NCI-H1092 (cell line): ENCODE measurements around the gene C8A.

Experiments used
- DNase-seq: peaks from one replicate; lab custom pipeline; 2025; lab: John Stamatoyannopoulos, UW

The C8A gene

GRCh38 chr1:56837244-56837939 lies 17.2 kb upstream of the C8A start:
- no peak for DNase-seq

- DNase-seq = no peak
Observed at GRCh38 chr1:56838759-56839158, 15.8 kb upstream of the C8A start.

GRCh38 chr1:56843544-56843943 lies 11.1 kb upstream of the C8A start:
- DNase-seq = no peak

GRCh38 chr1:56844545-56845136 lies 10.0 kb upstream of the C8A start:
- no peak for DNase-seq

GRCh38 chr1:56845343-56845742 lies 9.3 kb upstream of the C8A start:
- DNase-seq = no peak

GRCh38 chr1:56849750-56850149 lies 4.8 kb upstream of the C8A start:
- no peak for DNase-seq

GRCh38 chr1:56850411-56850810 lies 4.2 kb upstream of the C8A start:
- no peak for DNase-seq

GRCh38 chr1:56850922-56851321 lies 3.7 kb upstream of the C8A start:
- DNase-seq = no peak

GRCh38 chr1:56852476-56852875 lies 2.1 kb upstream of the C8A start:
- DNase-seq = no peak

- DNase-seq = no peak
Observed at GRCh38 chr1:56855190-56855589, 593 bp downstream of the C8A start.

- DNase-seq = no peak
Observed at GRCh38 chr1:56856186-56856585, 1.6 kb downstream of the C8A start.

GRCh38 chr1:56859287-56859686 lies 4.7 kb downstream of the C8A start:
- no peak for DNase-seq

GRCh38 chr1:56863265-56863992 lies 8.8 kb downstream of the C8A start:
- DNase-seq = no peak

- no peak for DNase-seq
Observed at GRCh38 chr1:56864430-56864829, 9.8 kb downstream of the C8A start.

- DNase-seq = no peak
Observed at GRCh38 chr1:56866656-56867055, 12.1 kb downstream of the C8A start.

GRCh38 chr1:56867491-56867890 lies 12.9 kb downstream of the C8A start:
- no peak for DNase-seq

- no peak for DNase-seq
Observed at GRCh38 chr1:56868761-56869160, 14.2 kb downstream of the C8A start.

- no peak for DNase-seq
Observed at GRCh38 chr1:56872597-56872996, 18.0 kb downstream of the C8A start.

- DNase-seq = no peak
Observed at GRCh38 chr1:56873213-56873612, 18.6 kb downstream of the C8A start.

GRCh38 chr1:56874689-56875088 lies 20.1 kb downstream of the C8A start:
- DNase-seq = no peak

- no peak for DNase-seq
Observed at GRCh38 chr1:56877973-56878372, 23.4 kb downstream of the C8A start.

- DNase-seq = no peak
Observed at GRCh38 chr1:56880774-56881173, 26.2 kb downstream of the C8A start.

- no peak for DNase-seq
Observed at GRCh38 chr1:56881417-56881816, 26.8 kb downstream of the C8A start.
